ENCODE data around the gene E2F7. TPM values are rescaled to one million over a fixed set of nuclear protein-coding genes. Genes with fewer than 3 reads are reported as not detected.

Gene E2F7
- total and polyA plus RNA-seq, 2 of the 8 experiments (the other 6 are each of a cell fraction or from before 2014, with no cell fraction given): 8.8 to 18.5 TPM

GRCh38 chr12:77019920-77020319, 45.4 kb downstream of the E2F7 start:
- no peak overlapping the region for H3K9ac ChIP-seq (replicated peaks in 1 of 4; ENCODE audit: extremely low read depth in 1 of 4, low read depth in 3 of 4, low read length in 3 of 4)
- H3K4ac ChIP-seq (replicated peaks; ENCODE audit: insufficient read length, low read depth, low read length): no peak overlapping the region
- H3K18ac ChIP-seq (ENCODE audit: extremely low read depth, low read length): no peak overlapping the region
- H4K5ac ChIP-seq (ENCODE audit: insufficient read length, low read depth, low read length): no peak overlapping the region
- no peak overlapping the region for H2BK12ac ChIP-seq (ENCODE audit: low read depth, low read length)
- H2AFZ ChIP-seq (ENCODE audit: low read length): no peak overlapping the region
- no peaks in the 10 kb centered on the region for H3K79me1 ChIP-seq (ENCODE audit: low read depth, low read length)
- H2BK5ac ChIP-seq (ENCODE audit: low read depth, low read length): no peak overlapping the region
- H3K23me2 ChIP-seq (ENCODE audit: low read depth, low read length): no peaks in the 10 kb centered on the region
- no peaks in the 10 kb centered on the region for H3K79me2 ChIP-seq (ENCODE audit: control insufficient read depth in 1 of 2, insufficient read depth in 2 of 2, low read length in 2 of 2)
- no peak overlapping the region for H2BK20ac ChIP-seq (ENCODE audit: low read length)
- no peak overlapping the region for H2AK5ac ChIP-seq (ENCODE audit: low read depth, low read length)
- H3K9me3 ChIP-seq (ENCODE audit: insufficient read depth in 2 of 2, low read depth in 1 of 2, low read length in 1 of 2): no peaks in the 10 kb centered on the region
- peaks cover 10 to 50% (median 31%) of the 10 kb centered on the region in 4 experiments; a peak in 7 of 8 replicates for H3K36me3 ChIP-seq (ENCODE audit: control insufficient read depth in 2 of 4, insufficient read depth in 4 of 4, low read length in 3 of 4)
- no peak overlapping the region for H4K91ac ChIP-seq (replicated peaks; ENCODE audit: insufficient read length, low read length)
- no peak overlapping the region for H2BK120ac ChIP-seq (replicated peaks; ENCODE audit: low read depth, low read length)
- no peak overlapping the region for H3K27ac ChIP-seq (ENCODE audit: low read depth, low read length)
- no peak overlapping the region for H4K8ac ChIP-seq (ENCODE audit: extremely low read depth, insufficient read depth, low read length)
- H3K4me3 ChIP-seq (ENCODE audit: extremely low read depth in 1 of 4, insufficient read depth in 2 of 4, low read depth in 3 of 4, low read length in 4 of 4): no peak overlapping the region
- ChIA-PET CTCF (ENCODE audit: partially characterized antibody) (interaction anchor here (0.7 to 4.6 kb wide), 3 partner anchors 10 to 24 kb away, joined by 3 to 42 read pairs (median 3); no protein-coding TSS in a partner anchor), POLR2A (ENCODE audit: partially characterized antibody) (interaction anchor here (2.8 kb wide), 1 partner anchor 9 kb away, joined by 12 read pairs; no protein-coding TSS in a partner anchor)
- DNase-seq (ENCODE audit: low read depth in 1 of 2, low spot score in 2 of 2) (no peak), FAIRE-seq (no peak)
- H3K4me2 ChIP-seq (ENCODE audit: insufficient read depth in 1 of 2, low read depth in 2 of 2, low read length in 2 of 2): no peak overlapping the region
- H3K56ac ChIP-seq (replicated peaks; ENCODE audit: insufficient read length, low read depth, low read length): no peak overlapping the region
- H3K4me1 ChIP-seq (replicated peaks in 1 of 4; ENCODE audit: control insufficient read depth in 3 of 4, insufficient read depth in 4 of 4, low read length in 3 of 4): no peaks in the 10 kb centered on the region; a peak in 1 of 7 replicates
- no peak overlapping the region for H2BK15ac ChIP-seq (ENCODE audit: low read length)
- H3K23ac ChIP-seq (ENCODE audit: insufficient read length): no peak overlapping the region
- no peak overlapping the region for H3K14ac ChIP-seq (ENCODE audit: insufficient read length)
- WGBS, 2 experiments (ENCODE audit: extremely low coverage in 1 of 2, insufficient coverage in 1 of 2, insufficient read length in 1 of 2, insufficient replicate concordance in 2 of 2, low coverage in 1 of 2, low lambda C conversion rate in 2 of 2, missing lambda C conversion rate in 1 of 2): 94% methylated on average over 2 of the region's 2 CpGs; no CpG with 5 or more reads in 1 of the 2 experiments
- H3K27me3 ChIP-seq (replicated peaks in 1 of 4; ENCODE audit: control insufficient read depth in 3 of 4, extremely low read depth in 1 of 4, insufficient read depth in 3 of 4, low read length in 3 of 4): no peaks in the 10 kb centered on the region
- H4K20me1 ChIP-seq (replicated peaks in 1 of 2; ENCODE audit: control insufficient read depth in 1 of 2, insufficient read depth in 2 of 2, low read length in 2 of 2): no peaks in the 10 kb centered on the region
- TF ChIP-seq RBBP5 (IDR thresholded peaks at IDR 0.05; ENCODE audit: borderline replicate concordance, low read depth, low read length): no peak
- no peak for TF ChIP-seq KDM1A (IDR thresholded peaks at IDR 0.05; ENCODE audit: borderline replicate concordance, low read length)
- no peak for TF ChIP-seq GTF2F1 (IDR thresholded peaks at IDR 0.05; ENCODE audit: borderline replicate concordance, low read depth, low read length)
- no peak for TF ChIP-seq YY1 (IDR thresholded peaks at IDR 0.05; ENCODE audit: low read depth, low read length)
- no peak for TF ChIP-seq CREB1 (IDR thresholded peaks at IDR 0.05)
- TF ChIP-seq CEBPB (IDR thresholded peaks at IDR 0.05; ENCODE audit: low read depth, low read length): no peak
- no peak for TF ChIP-seq USF2 (IDR thresholded peaks at IDR 0.05; ENCODE audit: low read length)
- TF ChIP-seq CHD1 (IDR thresholded peaks at IDR 0.05; ENCODE audit: low read depth, low read length): no peak
- no peak for TF ChIP-seq NRF1 (IDR thresholded peaks at IDR 0.05; ENCODE audit: low read depth, low read length)

All from H1 (cell line).